ENCODE data around the gene CDH6. TPM values are rescaled to one million over a fixed set of nuclear protein-coding genes. Genes with fewer than 3 reads are reported as not detected.

Gene CDH6
- total RNA-seq, 4 donors from 2014 or later: 1.3 to 6.8 (median 2.2) TPM

- TF ChIP-seq CTCF (IDR thresholded peaks at IDR 0.05; ENCODE audit: low read depth): no peak
Measured at GRCh38 chr5:31280210-31280609, 86.7 kb downstream of the CDH6 start.

- TF ChIP-seq CTCF (IDR thresholded peaks at IDR 0.05; ENCODE audit: low read depth): no peak
Measured at GRCh38 chr5:31283326-31283725, 89.8 kb downstream of the CDH6 start.

GRCh38 chr5:31285025-31285424 lies 91.5 kb downstream of the CDH6 start:
- TF ChIP-seq CTCF (IDR thresholded peaks at IDR 0.05; ENCODE audit: low read depth): no peak

GRCh38 chr5:31287985-31288384 lies 94.5 kb downstream of the CDH6 start:
- no peak for TF ChIP-seq CTCF (IDR thresholded peaks at IDR 0.05; ENCODE audit: low read depth)

GRCh38 chr5:31289429-31289828 lies 95.9 kb downstream of the CDH6 start:
- TF ChIP-seq CTCF (IDR thresholded peaks at IDR 0.05; ENCODE audit: low read depth): no peak

GRCh38 chr5:31291323-31291854 lies 97.9 kb downstream of the CDH6 start:
- TF ChIP-seq CTCF (IDR thresholded peaks at IDR 0.05; ENCODE audit: low read depth): no peak

- TF ChIP-seq CTCF (IDR thresholded peaks at IDR 0.05; ENCODE audit: low read depth): no peak
Measured at GRCh38 chr5:31300501-31300900, 107.0 kb downstream of the CDH6 start.
